VCaP (cell line): ENCODE results near the gene DCLK1.

Experiments
- H3K27ac ChIP-seq: fragments of 450-650 bp; 2 replicates; pipeline ENCODE4 v1.5.1; 2017
- CTCF ChIP-seq: fragments of 450-650 bp; conservative IDR thresholded peaks from 2 replicates; pipeline ENCODE4 v1.5.1; 2017; ENCODE audit warnings: mild to moderate bottlenecking, moderate library complexity

The DCLK1 gene

GRCh38 chr13:35926859-35927530 lies 204.2 kb downstream of the DCLK1 start:
- H3K27ac ChIP-seq, result no peak overlapping the region
- TF ChIP-seq CTCF, result no peak

GRCh38 chr13:35925669-35926068 lies 205.5 kb downstream of the DCLK1 start:
- no peak overlapping the region for H3K27ac ChIP-seq
- no peak for TF ChIP-seq CTCF

GRCh38 chr13:35923347-35923746 lies 207.8 kb downstream of the DCLK1 start:
- no peak for TF ChIP-seq CTCF

GRCh38 chr13:35920816-35921215 lies 210.4 kb downstream of the DCLK1 start:
- no peak for TF ChIP-seq CTCF
- H3K27ac ChIP-seq, result no peak overlapping the region

More at GRCh38 chr13:35923347-35923746, 207.8 kb downstream of the DCLK1 start:
- H3K27ac ChIP-seq, result no peak overlapping the region

- TF ChIP-seq CTCF, result no peak
- no peak overlapping the region for H3K27ac ChIP-seq
Observed at GRCh38 chr13:35917942-35918645, 213.1 kb downstream of the DCLK1 start.

- H3K27ac ChIP-seq, result no peak overlapping the region
- TF ChIP-seq CTCF, result no peak
Observed at GRCh38 chr13:35917252-35917941, 213.8 kb downstream of the DCLK1 start.

- no peak for TF ChIP-seq CTCF
- H3K27ac ChIP-seq, result no peak overlapping the region
Observed at GRCh38 chr13:35916146-35916545, 215.0 kb downstream of the DCLK1 start.
